Measurements from ENCODE around the gene PNMA6A.
"Not testable (repeated sequence)": the region's sequence is repeated elsewhere in the genome, so short reads cannot be mapped to it uniquely, and the experiment has no call there.

The PNMA6A gene

DNA sequence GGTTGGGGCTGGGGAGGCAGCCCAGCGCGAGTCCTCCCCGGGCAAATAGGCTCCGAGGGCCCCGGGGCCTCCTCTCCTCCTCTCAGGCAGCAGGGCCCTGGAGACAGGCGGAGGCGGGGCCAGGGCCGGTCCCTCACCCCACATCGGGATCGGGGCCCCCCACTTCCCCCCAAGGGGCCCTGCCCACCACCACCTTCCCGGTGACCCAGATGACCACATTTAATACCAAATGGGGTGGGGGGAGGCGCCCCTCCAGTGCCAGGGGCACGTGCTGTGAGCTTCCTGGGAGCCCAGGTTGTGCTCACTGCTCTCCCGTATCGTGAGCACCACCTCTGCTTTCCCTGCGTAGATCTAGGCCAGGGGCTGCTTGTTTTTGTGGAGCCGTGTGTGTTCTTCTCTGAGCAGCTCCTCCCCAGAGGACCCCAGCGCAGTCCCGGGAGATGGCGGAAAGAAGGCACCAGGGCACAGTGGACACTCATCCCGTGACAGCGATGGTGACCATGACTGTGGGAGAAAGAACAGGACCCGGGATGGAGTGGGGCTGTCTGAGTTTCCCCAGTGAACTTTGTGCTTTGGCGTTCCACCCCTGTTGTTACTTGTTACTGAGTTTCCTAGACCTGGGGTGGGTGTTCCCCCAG, 2.1 kb downstream of the PNMA6A start:
- DNase-seq: no peak

DNA sequence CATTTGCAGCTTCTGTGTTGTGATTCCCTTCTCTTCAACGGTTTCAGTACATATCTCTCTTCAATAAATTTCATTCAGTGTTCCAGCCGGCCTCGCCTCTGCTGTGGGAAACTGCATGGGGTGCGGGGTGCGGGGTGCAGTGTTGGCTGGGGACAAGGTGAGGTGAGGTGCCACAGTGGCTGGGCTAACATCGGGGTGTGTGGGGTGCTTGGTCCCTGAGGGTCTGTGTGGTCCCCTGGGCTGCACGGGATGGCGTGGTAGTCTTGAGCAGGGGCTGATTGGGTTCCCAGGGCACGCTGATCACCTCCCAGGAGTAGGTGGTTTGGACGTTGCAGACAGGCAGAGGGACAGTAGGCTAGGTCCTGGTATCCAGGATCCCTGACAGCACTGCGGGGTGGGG, 2.7 kb downstream of the PNMA6A start:
- no peak for DNase-seq

GRCh38 chrX:153075366-153075765, 3.1 kb downstream of the PNMA6A start:
- no peak for DNase-seq

GRCh38 chrX:153077437-153078135, 5.3 kb downstream of the PNMA6A start:
- not testable (repeated sequence) for DNase-seq

DNA sequence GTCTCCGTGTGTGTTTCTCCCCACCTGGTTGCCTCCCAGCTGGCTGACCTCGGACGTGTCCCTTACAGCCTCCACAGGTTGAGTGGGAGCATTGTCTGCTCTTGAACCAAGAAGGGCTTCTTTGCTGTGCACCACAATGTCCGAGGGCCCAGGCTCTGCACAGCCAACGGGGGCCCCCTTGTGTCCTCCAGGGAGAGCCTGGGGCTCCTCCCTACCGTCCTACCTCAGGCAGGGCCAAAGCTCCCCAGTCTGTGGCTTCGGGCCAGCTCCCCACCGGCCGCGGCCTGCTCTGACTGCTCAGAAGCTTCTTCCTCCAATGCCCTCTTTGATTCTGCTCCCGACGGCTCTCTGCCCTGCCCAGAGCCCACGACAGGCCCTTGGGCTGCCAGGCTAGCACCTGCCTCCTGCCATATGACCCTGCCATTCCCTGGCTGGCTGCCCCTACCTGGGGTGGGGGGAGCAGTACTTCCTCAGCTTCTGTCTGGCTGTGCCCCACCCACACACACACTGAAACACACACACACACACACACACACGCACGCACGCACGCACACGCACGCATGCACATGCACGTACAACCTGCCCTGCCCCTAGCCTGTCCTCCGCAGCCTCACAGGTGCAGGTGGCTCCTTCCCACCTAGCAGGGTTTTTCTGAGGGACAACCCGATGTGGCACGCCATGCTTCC, 11.1 kb downstream of the PNMA6A start:
- not testable (repeated sequence) for DNase-seq

- DNase-seq: no peak
These were observed 30.2 kb downstream of the PNMA6A start for GRCh38 chrX:153102418-153102817.

- not testable (repeated sequence) for DNase-seq
These were observed 32.7 kb downstream of the PNMA6A start for GRCh38 chrX:153104959-153105358.

DNA sequence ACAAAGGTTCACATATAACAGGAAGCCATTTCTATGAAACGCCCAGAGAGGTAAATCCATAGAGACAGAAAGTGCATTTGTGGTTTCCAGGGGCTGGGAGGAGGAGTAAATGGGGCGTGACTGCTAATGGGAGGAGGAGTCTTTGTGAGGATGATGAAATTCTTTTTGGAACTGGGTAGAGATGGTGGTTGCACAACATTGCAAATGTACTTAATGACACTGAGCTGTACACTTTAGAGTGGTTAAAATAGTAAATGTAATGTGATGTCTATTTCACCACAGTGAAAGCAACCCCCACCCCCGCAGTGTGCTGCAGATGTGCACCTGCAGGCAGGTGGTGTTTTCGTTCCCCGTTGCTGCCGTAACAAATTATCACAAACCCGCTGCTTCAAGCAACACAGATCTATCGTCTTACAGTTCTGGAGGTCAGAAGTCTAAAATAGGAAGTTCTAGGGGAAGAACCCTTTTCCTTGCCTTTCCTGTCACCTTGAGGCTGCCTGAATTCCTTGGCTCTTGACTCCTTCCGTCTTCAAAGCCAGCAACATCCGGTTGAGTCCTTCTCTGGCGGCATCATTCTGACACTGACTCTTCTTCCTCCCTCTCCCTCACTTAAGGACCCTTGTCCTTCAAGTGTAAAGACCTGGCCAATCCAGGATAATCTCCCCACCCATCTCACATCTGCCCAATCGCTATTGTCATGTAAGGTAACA, 34.0 kb downstream of the PNMA6A start:
- DNase-seq: not testable (repeated sequence)

- not testable (repeated sequence) for DNase-seq
These were observed 38.5 kb downstream of the PNMA6A start for GRCh38 chrX:153110735-153111134.

GRCh38 chrX:153113851-153114250, 41.6 kb downstream of the PNMA6A start:
- not testable (repeated sequence) for DNase-seq

GRCh38 chrX:153117754-153118153, 45.5 kb downstream of the PNMA6A start:
- DNase-seq: not testable (repeated sequence)

- DNase-seq: not testable (repeated sequence)
These were observed 48.0 kb downstream of the PNMA6A start for GRCh38 chrX:153120230-153120629.

DNA sequence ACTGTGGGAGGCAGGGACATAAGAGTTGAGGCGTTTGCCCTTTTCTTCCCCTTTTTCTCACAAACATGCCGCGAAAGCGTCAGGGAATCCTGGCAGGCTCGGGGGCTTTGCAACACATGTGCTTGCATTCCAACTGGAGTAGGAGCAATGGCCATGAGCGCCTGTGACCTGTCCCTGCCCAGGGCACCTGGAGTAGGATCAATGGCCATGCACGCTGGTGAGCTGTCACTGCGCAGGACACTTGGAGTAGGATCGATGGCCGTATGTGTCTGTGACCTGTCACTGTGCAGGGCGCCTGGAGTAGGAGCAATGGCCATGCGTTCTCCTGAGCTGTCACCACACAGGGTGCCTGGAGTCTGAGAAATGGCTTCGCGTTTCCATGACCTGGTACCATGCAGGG, 51.2 kb downstream of the PNMA6A start:
- not testable (repeated sequence) for DNase-seq
